ENCODE results near the gene PAX1. TPM values are rescaled to one million over a fixed set of nuclear protein-coding genes. Genes with fewer than 3 reads are reported as not detected.
A peak's percentile ranks its signal among the peaks of the same experiment; 100 is the strongest.

Gene PAX1
- total RNA-seq, 1 experiment from 2014 or later: not detected

- no peak for TF ChIP-seq E2F5 (CRISPR knock-in tag; IDR thresholded peaks at IDR 0.05)
- no peak for TF ChIP-seq HMGA2 (CRISPR knock-in tag; IDR thresholded peaks at IDR 0.05)
- TF ChIP-seq, protein P1, sequence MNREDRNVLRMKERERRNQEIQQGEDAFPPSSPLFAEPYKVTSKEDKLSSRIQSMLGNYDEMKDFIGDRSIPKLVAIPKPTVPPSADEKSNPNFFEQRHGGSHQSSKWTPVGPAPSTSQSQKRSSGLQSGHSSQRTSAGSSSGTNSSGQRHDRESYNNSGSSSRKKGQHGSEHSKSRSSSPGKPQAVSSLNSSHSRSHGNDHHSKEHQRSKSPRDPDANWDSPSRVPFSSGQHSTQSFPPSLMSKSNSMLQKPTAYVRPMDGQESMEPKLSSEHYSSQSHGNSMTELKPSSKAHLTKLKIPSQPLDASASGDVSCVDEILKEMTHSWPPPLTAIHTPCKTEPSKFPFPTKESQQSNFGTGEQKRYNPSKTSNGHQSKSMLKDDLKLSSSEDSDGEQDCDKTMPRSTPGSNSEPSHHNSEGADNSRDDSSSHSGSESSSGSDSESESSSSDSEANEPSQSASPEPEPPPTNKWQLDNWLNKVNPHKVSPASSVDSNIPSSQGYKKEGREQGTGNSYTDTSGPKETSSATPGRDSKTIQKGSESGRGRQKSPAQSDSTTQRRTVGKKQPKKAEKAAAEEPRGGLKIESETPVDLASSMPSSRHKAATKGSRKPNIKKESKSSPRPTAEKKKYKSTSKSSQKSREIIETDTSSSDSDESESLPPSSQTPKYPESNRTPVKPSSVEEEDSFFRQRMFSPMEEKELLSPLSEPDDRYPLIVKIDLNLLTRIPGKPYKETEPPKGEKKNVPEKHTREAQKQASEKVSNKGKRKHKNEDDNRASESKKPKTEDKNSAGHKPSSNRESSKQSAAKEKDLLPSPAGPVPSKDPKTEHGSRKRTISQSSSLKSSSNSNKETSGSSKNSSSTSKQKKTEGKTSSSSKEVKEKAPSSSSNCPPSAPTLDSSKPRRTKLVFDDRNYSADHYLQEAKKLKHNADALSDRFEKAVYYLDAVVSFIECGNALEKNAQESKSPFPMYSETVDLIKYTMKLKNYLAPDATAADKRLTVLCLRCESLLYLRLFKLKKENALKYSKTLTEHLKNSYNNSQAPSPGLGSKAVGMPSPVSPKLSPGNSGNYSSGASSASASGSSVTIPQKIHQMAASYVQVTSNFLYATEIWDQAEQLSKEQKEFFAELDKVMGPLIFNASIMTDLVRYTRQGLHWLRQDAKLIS (CRISPR knock-in tag; IDR thresholded peaks at IDR 0.05; ENCODE audit: borderline replicate concordance): no peak
Measured at GRCh38 chr20:21767200-21767738, 61.8 kb downstream of the PAX1 start (continued).

GRCh38 chr20:21767739-21768223, 62.3 kb downstream of the PAX1 start:
- Mint-ChIP-seq H3K4me3 (peak overlapping the region; percentile 48), H3K4me1 (peaks cover 4% of the 10 kb centered on the region), H3K27ac (no peak overlapping the region), H3K36me3 (no peaks in the 10 kb centered on the region), H3K27me3 (ENCODE audit: low read depth) (peaks cover 18% of the 10 kb centered on the region), H3K9me3 (no peaks in the 10 kb centered on the region)
- peak; percentile 97 for ATAC-seq
- POLR2A ChIA-PET: interaction anchor here (0.8 kb wide), 1 partner anchor 77 kb away, joined by 3 read pairs; no protein-coding TSS in a partner anchor
- DNase-seq (ENCODE audit: low spot score): peak; percentile 89
- TF ChIP-seq GABPB1 (CRISPR knock-in tag; IDR thresholded peaks at IDR 0.05): no peak
- TF ChIP-seq, protein P2, sequence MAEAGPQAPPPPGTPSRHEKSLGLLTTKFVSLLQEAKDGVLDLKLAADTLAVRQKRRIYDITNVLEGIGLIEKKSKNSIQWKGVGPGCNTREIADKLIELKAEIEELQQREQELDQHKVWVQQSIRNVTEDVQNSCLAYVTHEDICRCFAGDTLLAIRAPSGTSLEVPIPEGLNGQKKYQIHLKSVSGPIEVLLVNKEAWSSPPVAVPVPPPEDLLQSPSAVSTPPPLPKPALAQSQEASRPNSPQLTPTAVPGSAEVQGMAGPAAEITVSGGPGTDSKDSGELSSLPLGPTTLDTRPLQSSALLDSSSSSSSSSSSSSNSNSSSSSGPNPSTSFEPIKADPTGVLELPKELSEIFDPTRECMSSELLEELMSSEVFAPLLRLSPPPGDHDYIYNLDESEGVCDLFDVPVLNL (CRISPR knock-in tag; IDR thresholded peaks at IDR 0.05; ENCODE audit: borderline replicate concordance, low read depth): no peak
- no peak for TF ChIP-seq ZNF219 (CRISPR knock-in tag; IDR thresholded peaks at IDR 0.05; ENCODE audit: borderline replicate concordance)
- TF ChIP-seq STAT6 (CRISPR knock-in tag; conservative IDR thresholded peaks at IDR 0.05; ENCODE audit: low read depth): no peak
- TF ChIP-seq GRHL2 (CRISPR knock-in tag; IDR thresholded peaks at IDR 0.05; ENCODE audit: insufficient replicate concordance, severe bottlenecking): no peak
- no peak for TF ChIP-seq ZNF423 (CRISPR knock-in tag; IDR thresholded peaks at IDR 0.05)
- TF ChIP-seq SMAD3 (CRISPR knock-in tag; IDR thresholded peaks at IDR 0.05; ENCODE audit: borderline replicate concordance): no peak
- TF ChIP-seq, protein P3, sequence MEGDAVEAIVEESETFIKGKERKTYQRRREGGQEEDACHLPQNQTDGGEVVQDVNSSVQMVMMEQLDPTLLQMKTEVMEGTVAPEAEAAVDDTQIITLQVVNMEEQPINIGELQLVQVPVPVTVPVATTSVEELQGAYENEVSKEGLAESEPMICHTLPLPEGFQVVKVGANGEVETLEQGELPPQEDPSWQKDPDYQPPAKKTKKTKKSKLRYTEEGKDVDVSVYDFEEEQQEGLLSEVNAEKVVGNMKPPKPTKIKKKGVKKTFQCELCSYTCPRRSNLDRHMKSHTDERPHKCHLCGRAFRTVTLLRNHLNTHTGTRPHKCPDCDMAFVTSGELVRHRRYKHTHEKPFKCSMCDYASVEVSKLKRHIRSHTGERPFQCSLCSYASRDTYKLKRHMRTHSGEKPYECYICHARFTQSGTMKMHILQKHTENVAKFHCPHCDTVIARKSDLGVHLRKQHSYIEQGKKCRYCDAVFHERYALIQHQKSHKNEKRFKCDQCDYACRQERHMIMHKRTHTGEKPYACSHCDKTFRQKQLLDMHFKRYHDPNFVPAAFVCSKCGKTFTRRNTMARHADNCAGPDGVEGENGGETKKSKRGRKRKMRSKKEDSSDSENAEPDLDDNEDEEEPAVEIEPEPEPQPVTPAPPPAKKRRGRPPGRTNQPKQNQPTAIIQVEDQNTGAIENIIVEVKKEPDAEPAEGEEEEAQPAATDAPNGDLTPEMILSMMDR (IDR thresholded peaks at IDR 0.05): peak; percentile 59; the same call in 1 of the 2 replicates
- no peak for TF ChIP-seq TEAD1 (CRISPR knock-in tag; IDR thresholded peaks at IDR 0.05)
- TF ChIP-seq, protein P4, sequence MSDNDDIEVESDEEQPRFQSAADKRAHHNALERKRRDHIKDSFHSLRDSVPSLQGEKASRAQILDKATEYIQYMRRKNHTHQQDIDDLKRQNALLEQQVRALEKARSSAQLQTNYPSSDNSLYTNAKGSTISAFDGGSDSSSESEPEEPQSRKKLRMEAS (CRISPR knock-in tag; IDR thresholded peaks at IDR 0.05): 0 out of 2 replicates have a peak, but pooled peaks have one; percentile 28
- TF ChIP-seq MYBL2 (CRISPR knock-in tag; IDR thresholded peaks at IDR 0.05): no peak
- no peak for TF ChIP-seq CREM (CRISPR knock-in tag; IDR thresholded peaks at IDR 0.05)
- TF ChIP-seq, protein P5, sequence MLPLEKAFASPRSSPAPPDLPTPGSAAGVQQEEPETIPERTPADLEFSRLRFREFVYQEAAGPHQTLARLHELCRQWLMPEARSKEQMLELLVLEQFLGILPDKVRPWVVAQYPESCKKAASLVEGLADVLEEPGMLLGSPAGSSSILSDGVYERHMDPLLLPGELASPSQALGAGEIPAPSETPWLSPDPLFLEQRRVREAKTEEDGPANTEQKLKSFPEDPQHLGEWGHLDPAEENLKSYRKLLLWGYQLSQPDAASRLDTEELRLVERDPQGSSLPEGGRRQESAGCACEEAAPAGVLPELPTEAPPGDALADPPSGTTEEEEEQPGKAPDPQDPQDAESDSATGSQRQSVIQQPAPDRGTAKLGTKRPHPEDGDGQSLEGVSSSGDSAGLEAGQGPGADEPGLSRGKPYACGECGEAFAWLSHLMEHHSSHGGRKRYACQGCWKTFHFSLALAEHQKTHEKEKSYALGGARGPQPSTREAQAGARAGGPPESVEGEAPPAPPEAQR (CRISPR knock-in tag; IDR thresholded peaks at IDR 0.05): no peak
- TF ChIP-seq ZNF425 (CRISPR knock-in tag; conservative IDR thresholded peaks at IDR 0.05): no peak
- TF ChIP-seq ZNF263 (CRISPR knock-in tag; IDR thresholded peaks at IDR 0.05; ENCODE audit: low read depth): no peak
- TF ChIP-seq, protein P6, sequence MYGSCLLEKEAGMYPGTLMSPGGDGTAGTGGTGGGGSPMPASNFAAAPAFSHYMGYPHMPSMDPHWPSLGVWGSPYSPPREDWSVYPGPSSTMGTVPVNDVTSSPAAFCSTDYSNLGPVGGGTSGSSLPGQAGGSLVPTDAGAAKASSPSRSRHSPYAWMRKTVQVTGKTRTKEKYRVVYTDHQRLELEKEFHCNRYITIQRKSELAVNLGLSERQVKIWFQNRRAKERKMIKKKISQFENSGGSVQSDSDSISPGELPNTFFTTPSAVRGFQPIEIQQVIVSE (CRISPR knock-in tag; IDR thresholded peaks at IDR 0.05; ENCODE audit: borderline replicate concordance): no peak
- CTCF ChIA-PET: interaction anchor here (0.5 to 3.4 kb wide), 32 partner anchors 9 to 1077 kb away, joined by 3 to 58 read pairs (median 3); no protein-coding TSS in a partner anchor

Measured in WTC11 (cell line).